HG02840 (cell line): ENCODE measurements around the gene ITPRIPL2.

Source experiments
- ATAC-seq: cut with Tn5 transposase; IDR thresholded peaks from one replicate; pipeline ENCODE4 v1.9.1; 2021; ENCODE audit warnings: mild to moderate bottlenecking, moderate library complexity, moderate number of reproducible peaks; ENCODE audit not compliant: unreplicated experiment, low FRiP score

ITPRIPL2 gene

DNA sequence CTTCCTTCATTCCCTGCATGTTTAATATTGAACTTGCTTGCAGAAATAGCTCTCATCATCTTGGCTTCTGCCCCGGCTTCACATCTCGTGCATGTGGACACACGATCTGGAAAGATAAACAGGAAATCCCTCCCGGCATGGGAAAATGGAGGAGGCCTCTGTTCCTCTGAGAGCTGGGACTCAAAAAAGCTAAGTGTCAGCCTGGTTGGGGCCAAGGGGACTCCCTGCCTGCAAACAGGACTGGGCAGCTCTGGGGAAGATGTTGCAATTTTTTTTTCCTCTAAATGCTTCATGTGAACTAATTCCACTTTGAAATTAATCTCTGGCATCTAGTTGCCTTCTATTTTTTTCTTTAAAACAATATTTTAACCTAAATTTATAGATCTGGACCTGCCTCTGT, 24.8 kb downstream of the ITPRIPL2 start:
- ATAC-seq: no peak

DNA sequence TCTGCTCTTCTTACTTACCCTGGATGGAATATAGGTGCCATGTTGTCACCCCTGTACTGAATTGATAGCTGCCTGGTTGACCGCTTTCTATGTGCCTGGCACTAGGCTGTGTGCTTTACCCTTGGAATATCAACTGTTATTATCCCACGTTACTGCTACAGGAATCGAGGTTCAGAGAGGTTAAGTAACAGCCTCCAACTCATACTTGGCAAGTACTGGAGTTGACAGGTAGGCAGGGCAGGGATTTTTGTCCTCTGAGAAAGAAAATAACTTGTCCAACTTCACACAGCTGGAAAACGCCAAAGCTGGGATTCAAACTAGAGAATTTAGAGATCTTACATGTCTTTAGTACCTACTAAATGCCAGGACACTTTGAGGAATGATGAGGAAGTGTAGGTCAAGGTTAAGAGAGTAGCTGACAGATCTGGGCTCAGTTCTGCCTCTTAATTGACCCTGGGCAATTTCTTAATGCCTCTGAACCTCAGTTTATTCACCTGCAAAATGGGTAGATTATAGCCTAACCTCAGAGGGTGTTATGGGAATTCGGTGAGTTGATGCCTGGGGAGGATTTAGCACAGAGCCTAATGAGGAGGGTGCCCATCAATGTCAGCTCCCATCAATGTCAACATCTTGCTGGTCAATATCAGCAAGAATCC, 25.8 kb downstream of the ITPRIPL2 start:
- no peak for ATAC-seq

DNA sequence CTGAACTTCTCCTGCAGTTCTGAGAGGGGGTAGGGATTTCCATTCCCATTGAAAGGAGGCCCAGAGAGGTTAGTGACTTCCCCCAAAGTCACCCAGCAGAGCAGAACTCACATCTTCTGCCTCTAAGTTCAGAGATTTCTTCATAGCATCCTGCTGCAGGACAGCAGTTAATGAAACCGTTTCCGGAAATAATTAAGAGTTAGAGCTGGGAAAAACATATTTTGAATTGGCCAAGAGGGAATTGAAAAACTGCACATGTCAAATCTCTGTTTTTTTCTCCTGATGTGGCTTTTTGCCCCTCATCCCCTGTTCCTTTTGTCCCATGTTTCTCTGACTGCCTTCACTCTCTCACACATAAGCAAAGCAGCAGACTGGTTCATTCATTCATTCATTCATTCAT, 26.6 kb downstream of the ITPRIPL2 start:
- ATAC-seq: no peak

DNA sequence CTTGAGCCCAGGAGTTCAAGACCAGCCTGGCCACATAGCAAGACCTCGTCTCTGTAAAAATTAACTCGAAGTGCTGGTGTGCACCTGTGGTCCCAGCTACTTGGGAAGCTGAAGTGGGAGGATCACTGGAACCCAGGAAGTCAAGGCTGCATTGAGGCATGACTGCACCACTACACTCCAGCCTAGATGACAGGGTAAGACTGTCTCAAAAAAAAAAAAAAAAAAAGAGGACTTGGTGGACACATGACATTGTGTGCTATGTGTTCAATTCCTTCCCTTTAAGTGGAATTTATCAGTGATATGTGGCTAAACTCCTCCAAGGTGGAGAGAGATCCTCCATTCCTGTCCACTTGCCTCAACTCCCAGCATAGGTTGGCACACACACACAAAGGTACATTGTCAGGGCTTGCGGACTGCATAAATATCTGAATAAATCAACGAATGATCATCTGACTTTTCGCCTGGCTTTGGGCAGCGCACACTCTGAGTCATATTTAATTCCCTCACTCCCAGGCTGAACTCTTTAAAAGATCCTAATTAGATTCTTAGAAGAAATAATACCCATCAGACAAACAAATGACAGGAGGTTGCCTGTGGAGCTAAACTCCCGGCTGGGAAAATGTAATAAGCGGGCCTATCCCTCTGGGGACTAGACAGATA, 29.3 kb downstream of the ITPRIPL2 start:
- ATAC-seq: no peak

DNA sequence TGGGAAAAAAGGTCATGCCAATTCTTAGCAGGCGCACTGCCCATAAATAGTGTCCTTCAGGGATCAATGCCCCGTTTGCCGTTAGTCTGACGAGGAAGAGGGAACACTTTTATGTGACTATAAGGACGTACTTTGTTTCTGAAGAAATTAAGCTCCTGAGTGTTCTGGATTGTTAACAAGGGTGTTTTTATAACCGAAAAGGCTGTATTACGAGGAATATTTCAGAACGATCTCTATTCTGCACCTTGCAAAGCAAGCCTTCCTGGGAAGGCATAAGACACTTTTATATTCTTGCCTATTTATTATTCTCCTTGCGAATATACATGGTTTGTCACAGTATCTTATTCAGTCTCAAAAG, 29.8 kb downstream of the ITPRIPL2 start:
- ATAC-seq: no peak

DNA sequence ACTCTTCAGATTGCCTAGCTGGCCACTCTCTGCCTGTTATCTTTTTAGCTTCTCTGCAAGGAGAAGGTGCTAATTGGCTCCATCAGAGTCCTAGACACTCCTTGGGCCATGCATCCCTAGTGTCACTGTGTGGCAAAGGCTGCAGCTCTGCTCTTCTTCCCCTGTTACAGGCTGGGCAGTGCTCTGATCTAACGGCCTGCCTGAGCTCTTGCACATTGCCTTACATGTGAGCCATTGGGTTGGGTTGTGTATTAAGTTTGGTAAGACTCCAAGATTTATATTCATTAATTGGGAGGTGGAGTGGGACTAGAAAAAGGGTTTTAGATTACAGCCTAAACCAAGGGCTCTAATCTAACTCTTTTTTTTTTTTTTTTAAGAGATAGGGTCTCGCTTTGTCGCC, 31.2 kb downstream of the ITPRIPL2 start:
- no peak for ATAC-seq

DNA sequence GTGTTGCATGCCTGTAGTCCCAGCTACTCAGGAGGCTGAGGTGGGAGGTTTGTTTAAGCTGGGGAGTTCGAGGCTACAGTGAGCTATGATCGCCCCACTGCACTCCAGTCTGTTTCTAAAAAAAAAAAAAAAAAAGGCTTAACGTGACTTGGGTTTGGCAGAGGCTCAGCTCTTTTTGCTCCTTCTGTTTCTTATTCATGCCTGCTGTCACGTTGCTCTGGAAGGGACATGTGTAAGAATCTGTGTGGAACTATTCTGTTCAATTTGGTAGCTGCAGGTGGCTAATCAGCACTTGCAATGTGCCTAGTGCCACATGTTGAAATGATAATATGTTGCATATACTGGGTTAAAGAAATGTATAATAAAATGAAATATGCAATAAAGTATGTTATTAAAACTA, 33.4 kb downstream of the ITPRIPL2 start:
- ATAC-seq: no peak

DNA sequence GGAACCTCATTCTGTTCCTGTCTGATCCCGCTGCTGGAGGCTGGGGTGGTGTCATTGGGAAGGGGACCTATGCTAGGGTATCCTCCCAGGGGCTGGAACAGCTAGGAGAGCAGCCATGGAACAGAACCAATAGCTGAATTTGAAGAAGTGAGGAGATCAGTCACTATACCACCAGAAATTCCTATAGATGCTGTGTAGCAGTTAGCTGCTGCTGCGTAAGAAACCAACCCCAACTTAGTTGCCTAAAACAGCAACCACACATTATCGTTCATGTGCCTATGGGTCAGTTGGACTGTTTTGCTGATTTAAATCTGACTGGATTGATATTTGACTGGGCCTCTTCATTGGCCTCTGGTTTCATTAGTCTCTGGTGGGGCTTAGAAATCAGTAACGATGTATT, 33.9 kb downstream of the ITPRIPL2 start:
- no peak for ATAC-seq

DNA sequence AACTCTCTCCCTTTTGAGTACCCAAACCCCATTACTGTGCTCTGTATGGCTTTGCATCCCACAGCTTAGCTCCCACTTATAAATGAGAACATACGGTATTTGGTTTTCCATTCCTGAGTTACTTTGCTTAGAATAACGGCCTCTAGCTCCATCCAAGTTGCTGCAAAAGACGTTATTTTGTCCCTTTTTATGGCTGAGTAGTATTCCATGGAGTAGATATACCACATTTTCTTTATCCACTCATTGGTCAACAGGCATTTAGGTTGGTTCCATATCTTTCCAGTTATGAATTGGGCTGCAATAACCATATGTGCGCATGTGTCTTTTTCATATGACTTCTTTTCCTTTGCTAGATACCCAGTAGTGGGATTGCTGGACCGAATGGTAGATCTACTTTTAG, 34.4 kb downstream of the ITPRIPL2 start:
- ATAC-seq: no peak

DNA sequence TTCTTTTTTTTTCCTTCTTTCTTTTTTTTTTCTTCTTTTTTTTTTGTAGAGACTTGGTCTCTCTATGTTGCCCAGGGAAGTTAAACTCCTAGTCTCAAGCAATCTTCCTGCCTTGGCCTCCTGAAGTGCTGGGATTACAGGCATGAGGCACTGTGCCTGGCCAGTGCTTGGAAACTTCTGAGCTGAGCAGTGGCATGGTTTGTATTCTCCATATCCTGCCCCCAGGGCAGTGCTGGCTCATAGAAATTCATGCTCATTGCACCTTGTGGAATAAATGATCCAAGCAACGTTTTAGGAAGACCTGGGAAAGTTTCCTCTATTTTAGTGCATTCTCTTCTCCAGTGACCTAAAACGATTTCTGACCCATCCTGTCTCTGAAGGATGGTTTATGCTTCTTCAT, 37.5 kb downstream of the ITPRIPL2 start:
- ATAC-seq: no peak

DNA sequence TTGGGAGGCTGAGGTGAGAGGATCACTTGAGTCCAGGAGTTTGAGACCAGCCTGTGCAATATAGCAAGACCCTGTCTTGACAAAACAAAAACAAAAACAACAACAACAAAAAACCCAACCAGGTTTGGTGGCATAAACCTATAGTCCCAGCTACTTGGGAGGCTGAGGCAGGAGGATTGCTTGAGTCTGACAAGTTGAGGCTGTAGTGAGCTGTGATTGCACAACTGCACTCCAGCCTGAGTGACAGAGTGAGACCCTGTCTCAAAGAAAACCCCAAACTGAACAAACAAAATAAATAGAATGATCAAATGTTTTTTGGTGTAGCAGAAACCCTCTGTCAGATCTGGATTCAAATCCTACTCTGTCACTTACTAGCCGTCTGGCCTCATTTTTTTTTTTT, 38.3 kb downstream of the ITPRIPL2 start:
- no peak for ATAC-seq

DNA sequence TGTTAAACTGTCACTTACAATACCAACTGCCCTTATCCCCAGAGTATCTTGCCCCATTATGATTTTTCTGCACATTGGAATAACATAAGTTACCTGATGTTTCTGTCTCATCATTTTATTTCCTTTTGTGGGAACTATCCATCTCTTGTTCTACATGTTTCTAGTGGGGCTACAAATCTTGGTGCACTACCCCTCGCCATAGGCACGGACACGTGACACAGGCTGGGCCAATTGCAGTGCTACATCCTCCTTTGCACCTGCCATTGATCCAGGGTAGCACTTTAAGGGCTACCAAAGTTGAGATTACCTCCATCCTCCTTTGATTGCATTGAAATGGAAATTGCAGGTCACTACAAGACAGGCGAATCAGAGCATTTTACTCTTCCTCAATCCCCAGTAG, 40.1 kb downstream of the ITPRIPL2 start:
- ATAC-seq: no peak

DNA sequence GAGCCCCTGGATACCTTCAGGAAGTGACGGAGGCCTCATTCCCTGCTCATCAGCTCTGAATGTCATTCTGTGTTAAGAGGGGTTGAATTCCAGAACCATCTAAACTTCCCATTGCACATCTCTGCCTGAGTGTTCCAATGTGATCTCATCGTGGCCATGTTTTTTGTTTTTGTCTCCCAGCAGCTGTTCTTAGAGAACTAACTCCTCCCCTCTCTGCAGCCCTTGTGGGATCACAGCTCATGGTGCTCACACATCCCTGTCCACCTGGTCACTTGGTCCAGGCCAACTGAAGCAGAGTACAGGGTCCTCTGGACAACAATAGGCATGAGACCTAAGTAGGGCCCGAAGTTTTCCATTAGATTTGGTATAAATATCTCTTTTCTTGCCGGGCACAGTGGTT, 48.3 kb downstream of the ITPRIPL2 start:
- no peak for ATAC-seq

DNA sequence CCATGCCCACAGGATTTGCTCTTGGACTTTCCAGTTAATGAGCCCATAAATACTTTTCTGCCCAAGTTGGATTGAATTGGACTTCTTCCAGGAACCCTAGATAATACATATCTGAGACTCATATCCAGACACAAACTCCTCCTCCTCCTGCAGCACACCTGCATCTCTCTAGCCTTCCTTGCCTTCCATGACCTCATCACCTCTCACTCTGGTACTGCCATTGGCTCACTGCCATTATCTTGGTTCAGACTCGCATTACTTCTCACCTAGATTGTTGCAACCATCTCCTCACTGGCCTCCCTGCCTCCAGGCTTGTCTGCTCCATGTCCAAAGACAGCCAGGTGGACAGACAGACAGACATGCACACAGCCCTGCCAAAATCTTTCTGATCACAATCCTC, 49.5 kb downstream of the ITPRIPL2 start:
- ATAC-seq: no peak

DNA sequence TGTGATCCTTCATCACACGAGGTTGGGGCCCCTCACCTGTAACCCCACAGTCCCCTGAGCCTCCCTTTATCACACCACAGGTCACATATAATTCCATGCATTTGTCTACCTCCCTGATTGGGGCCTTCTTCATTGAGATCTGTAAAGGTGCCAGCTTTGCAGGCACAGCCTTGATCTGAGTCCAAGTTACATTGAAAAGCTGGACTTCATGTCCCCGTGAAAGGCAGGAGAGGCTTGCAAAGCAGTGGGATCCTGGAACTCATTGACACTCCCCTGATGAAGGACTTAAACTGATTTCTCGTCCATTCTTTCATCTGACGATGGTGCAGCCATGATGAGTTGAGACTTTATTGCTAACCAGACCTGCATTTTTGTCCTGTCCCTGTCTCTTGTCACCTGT, 50.5 kb downstream of the ITPRIPL2 start:
- no peak for ATAC-seq

DNA sequence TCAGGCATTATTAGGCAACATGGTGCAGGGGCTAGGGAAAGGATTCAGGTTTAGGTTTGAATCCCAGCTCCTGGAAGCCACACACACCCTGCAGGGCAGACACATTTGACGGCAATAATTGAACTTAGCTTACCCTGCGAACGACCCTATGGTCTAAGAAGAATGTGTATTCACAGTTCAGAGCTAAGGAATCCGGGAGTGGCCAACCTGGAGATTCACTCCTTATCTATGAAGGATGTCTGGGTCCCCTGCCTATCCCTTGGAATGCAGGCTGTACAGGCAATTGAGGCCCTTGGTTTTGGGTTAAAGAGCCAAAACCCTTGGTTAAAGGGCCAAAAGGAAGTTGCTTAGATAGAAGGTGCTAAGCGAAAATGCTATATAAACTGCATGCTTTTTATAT, 51.3 kb downstream of the ITPRIPL2 start:
- ATAC-seq: no peak

DNA sequence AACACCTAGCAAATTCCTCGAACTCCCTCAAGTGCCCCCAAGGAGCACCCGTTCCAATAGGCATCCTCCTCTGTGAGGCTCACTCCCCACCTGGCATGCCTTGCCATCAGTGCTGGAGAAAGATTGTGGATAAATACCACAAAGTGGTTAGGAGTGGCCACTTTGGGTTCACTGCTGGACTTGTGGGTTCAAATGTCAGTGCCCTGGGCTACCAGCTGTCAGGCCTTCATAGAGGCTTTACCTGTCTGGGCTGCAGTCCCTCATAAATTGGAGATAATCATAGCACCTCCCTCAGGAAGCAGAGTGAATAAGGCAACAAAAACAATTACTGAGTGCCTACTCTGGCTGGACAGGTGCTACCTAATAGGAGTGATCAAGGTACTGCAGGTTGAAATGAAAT, 52.7 kb downstream of the ITPRIPL2 start:
- ATAC-seq: no peak

DNA sequence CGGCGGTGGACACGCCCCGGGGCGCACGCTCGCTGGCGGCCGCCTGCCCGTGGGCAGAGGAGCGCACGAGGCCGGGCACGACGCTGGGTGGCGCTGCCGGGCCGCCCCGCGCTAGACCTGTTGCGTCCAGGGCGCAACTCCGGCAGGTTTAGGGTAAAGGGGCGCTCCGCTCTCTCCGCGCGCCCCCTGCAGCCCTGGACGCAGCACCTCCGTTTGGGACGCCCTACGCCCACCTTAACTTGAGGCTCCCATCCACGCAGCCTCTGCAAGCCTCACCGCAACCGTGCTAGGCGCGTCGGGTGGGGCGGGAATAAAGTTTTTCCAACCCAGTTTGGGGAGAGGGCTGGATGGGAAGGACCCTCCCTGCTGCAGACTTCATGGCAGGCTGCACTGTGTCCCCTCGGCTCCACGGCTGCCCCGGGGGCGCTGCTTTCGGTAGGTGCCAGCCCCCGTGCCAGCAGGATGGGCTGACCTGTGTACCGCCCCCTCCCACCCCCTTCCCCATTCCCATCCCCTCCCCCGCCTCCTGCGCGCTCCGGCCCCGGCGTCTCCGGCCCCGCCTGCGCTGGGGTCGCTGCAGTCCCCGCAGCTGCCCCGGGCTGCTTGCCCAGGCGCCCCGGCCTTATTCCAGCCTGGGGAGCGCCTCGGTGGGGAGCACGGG, 54.1 kb downstream of the ITPRIPL2 start, which contains the start of gene SYT17:
Gene SYT17 (plus strand): TSS at position 531 of the 661 bp plus-strand sequence. CDS start 407 bp downstream, outside the sequence.
- no peak for ATAC-seq

DNA sequence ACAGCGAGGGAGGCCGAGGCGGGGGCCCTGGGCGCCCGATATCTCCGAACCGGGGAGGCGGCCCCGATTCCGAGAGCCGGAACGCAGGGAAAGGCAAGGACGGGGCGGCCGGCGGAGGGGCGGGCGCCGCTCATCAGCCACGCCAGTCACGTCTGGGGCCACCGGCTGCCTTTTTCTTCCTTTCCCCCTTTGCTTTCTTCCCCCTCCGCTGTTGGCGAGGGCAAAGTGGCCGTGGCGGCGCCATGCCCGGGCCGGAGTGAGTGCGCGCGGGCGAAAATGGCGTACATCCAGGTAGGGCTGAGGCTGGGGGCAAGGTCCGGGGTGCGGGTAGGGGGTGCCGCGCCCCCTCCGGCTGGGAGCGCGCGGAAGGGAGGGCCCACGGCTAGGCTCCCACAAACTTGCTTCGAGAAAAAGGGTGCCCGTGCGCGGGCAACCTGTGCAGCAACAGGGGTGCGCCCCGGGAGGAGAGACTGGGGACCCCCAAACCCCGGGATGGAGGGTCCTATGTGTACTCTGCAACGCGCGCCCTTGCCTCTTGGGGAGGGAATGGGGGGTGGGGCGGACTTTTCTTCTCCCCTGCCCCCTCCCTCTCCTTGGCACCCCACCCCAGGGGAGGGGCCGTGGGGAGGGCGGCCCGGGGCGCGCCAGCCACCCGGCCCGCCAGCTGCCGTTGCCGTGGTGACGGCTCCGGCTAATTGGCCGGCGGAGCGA, 54.8 kb downstream of the ITPRIPL2 start:
- no peak for ATAC-seq

DNA sequence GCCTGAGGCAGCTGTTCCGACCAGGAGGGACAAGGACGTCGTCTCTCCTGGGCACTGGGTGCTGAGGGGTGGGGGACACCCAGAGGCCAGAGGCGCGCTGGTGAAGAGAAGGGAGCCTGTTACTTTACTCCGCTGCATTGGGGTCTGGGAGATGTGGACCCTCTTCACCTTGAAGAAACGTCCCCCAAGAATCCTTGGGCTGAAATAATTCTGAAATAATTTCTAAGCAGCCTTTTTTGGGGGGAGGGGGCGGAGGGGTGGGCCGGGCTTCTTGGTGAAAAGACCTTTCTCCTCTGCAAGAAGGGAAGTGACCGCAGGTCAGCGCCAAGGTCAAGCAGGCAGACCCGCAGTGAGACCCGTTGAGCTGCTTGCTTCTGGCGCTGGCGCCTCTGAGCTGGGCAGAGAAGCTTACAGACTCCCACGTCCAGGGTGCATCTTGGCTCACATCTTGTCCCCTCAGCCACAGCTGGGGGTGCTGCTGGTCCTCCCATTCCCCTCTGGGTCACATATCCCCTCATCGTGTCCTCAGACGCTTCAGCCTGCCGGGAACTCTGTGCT, 55.4 kb downstream of the ITPRIPL2 start:
- ATAC-seq: no peak

DNA sequence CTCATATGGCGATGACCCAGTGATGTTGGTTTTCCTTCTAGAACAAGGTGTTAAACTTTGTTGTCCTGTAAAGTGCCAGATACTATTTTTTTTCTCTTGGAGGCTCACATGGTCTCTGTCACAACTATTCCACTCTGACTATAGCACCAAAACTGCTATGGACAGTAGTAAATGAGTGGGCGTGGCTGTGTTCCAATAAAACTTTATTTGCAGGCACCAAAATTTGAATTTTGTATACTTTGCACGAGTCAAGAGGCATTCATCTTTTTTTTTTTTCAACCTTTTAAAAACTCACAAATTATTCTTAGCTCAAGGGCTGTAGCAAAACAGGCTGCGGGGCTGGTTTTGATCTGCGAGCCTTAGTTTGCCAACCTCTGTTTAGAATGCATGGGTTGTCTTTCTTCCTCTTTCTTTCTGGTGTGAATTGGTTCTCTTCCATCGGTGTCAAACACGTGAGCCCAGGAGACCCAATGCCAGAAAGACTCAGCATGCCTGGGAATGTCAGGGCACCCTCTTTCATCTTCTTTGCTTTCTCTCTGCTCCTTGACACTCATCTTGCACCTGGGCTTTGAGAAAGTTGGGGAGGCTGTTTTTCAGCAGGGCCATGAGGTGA, 56.4 kb downstream of the ITPRIPL2 start:
- no peak for ATAC-seq
